ENCODE results near the gene OLAH.

DNA sequence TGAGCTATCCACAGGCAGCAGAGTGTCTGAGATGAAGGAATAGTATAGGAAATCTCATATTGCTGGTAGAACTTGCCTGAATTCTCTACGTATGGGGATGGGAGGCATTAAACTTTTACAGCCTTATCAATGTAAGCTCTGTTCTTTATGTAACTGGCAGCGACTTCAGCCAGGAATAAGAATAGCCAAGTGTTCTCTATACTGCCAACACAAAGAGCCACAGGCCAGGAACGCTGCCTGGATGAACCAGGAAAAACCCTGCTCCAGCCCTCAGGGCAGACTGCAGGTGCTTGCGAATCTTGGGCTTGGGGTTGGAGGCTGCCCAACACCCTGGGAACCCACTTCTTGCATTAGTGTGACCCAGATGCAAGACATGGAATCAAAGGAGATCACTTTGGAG is 6.1 kb upstream of the OLAH start:
- TF ChIP-seq RAD21 (IDR thresholded peaks at IDR 0.05), result no peak
- no peak for TF ChIP-seq YY1 (IDR thresholded peaks at IDR 0.05)
- TF ChIP-seq, protein P1, sequence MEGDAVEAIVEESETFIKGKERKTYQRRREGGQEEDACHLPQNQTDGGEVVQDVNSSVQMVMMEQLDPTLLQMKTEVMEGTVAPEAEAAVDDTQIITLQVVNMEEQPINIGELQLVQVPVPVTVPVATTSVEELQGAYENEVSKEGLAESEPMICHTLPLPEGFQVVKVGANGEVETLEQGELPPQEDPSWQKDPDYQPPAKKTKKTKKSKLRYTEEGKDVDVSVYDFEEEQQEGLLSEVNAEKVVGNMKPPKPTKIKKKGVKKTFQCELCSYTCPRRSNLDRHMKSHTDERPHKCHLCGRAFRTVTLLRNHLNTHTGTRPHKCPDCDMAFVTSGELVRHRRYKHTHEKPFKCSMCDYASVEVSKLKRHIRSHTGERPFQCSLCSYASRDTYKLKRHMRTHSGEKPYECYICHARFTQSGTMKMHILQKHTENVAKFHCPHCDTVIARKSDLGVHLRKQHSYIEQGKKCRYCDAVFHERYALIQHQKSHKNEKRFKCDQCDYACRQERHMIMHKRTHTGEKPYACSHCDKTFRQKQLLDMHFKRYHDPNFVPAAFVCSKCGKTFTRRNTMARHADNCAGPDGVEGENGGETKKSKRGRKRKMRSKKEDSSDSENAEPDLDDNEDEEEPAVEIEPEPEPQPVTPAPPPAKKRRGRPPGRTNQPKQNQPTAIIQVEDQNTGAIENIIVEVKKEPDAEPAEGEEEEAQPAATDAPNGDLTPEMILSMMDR (IDR thresholded peaks at IDR 0.05; ENCODE audit: low read depth, low read length, missing input control), result no peak
- TF ChIP-seq, protein P2, sequence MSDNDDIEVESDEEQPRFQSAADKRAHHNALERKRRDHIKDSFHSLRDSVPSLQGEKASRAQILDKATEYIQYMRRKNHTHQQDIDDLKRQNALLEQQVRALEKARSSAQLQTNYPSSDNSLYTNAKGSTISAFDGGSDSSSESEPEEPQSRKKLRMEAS (IDR thresholded peaks at IDR 0.05), result no peak
- no peak for TF ChIP-seq GABPA (IDR thresholded peaks at IDR 0.05 in 1 of 2, conservative IDR thresholded peaks at IDR 0.05 in 1 of 2)
- TF ChIP-seq, protein P3, sequence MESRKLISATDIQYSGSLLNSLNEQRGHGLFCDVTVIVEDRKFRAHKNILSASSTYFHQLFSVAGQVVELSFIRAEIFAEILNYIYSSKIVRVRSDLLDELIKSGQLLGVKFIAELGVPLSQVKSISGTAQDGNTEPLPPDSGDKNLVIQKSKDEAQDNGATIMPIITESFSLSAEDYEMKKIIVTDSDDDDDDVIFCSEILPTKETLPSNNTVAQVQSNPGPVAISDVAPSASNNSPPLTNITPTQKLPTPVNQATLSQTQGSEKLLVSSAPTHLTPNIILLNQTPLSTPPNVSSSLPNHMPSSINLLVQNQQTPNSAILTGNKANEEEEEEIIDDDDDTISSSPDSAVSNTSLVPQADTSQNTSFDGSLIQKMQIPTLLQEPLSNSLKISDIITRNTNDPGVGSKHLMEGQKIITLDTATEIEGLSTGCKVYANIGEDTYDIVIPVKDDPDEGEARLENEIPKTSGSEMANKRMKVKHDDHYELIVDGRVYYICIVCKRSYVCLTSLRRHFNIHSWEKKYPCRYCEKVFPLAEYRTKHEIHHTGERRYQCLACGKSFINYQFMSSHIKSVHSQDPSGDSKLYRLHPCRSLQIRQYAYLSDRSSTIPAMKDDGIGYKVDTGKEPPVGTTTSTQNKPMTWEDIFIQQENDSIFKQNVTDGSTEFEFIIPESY (IDR thresholded peaks at IDR 0.05), result no peak
- TF ChIP-seq, protein P4, sequence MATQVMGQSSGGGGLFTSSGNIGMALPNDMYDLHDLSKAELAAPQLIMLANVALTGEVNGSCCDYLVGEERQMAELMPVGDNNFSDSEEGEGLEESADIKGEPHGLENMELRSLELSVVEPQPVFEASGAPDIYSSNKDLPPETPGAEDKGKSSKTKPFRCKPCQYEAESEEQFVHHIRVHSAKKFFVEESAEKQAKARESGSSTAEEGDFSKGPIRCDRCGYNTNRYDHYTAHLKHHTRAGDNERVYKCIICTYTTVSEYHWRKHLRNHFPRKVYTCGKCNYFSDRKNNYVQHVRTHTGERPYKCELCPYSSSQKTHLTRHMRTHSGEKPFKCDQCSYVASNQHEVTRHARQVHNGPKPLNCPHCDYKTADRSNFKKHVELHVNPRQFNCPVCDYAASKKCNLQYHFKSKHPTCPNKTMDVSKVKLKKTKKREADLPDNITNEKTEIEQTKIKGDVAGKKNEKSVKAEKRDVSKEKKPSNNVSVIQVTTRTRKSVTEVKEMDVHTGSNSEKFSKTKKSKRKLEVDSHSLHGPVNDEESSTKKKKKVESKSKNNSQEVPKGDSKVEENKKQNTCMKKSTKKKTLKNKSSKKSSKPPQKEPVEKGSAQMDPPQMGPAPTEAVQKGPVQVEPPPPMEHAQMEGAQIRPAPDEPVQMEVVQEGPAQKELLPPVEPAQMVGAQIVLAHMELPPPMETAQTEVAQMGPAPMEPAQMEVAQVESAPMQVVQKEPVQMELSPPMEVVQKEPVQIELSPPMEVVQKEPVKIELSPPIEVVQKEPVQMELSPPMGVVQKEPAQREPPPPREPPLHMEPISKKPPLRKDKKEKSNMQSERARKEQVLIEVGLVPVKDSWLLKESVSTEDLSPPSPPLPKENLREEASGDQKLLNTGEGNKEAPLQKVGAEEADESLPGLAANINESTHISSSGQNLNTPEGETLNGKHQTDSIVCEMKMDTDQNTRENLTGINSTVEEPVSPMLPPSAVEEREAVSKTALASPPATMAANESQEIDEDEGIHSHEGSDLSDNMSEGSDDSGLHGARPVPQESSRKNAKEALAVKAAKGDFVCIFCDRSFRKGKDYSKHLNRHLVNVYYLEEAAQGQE (IDR thresholded peaks at IDR 0.05), result no peak
- TF ChIP-seq HNF4A (conservative IDR thresholded peaks at IDR 0.05), result no peak
- TF ChIP-seq TAF1 (conservative IDR thresholded peaks at IDR 0.05), result no peak
- TF ChIP-seq, protein P5, sequence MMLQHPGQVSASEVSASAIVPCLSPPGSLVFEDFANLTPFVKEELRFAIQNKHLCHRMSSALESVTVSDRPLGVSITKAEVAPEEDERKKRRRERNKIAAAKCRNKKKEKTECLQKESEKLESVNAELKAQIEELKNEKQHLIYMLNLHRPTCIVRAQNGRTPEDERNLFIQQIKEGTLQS (IDR thresholded peaks at IDR 0.05), result no peak
- TF ChIP-seq RXRA (IDR thresholded peaks at IDR 0.05), result no peak
- no peak for TF ChIP-seq JUND (IDR thresholded peaks at IDR 0.05)
- TF ChIP-seq SP1 (IDR thresholded peaks at IDR 0.05), result no peak
- no peak for TF ChIP-seq EGR1 (IDR thresholded peaks at IDR 0.05; ENCODE audit: low read depth in 2 of 2)
